H1 (cell line): ENCODE measurements around the gene NSUN4. TPM values are rescaled to one million over a fixed set of nuclear protein-coding genes. Genes with fewer than 3 reads are reported as not detected.
"Not testable (repeated sequence)": the region's sequence is repeated elsewhere in the genome, so short reads cannot be mapped to it uniquely, and the experiment has no call there.

Source experiments
- CTCF ChIA-PET: fragments of 300-600 bp; sonication (Branson Sonifier 250); formaldehyde crosslinking; loops from one replicate; lab custom pipeline; 2021; ENCODE audit not compliant: partially characterized antibody; lab: Charles Lee
- POLR2A ChIA-PET: fragments of 300-600 bp; sonication (Branson Sonifier 250); formaldehyde crosslinking; loops from one replicate; lab custom pipeline; 2021; ENCODE audit warnings: inconsistent platforms; ENCODE audit not compliant: partially characterized antibody; lab: Charles Lee
- DNase-seq, 2 experiments: peaks; one replicate each; pipeline versions ENCODE4 v3.0.0 to v3.0.0-alpha.2; 2010 to 2022; ENCODE audit warnings: low spot score in 2 of 2, low read depth in 1 of 2, mixed read lengths in 1 of 2
- FAIRE-seq: peaks from 2 replicates; lab custom pipeline; 2011; peaks lifted over from hg19 to GRCh38; lab: Jason Lieb, UNC
- H2AFZ ChIP-seq: 2 replicates; pipeline ENCODE4 v1.8.1; 2012; ENCODE audit warnings: low read length, inconsistent platforms
- H2AK5ac ChIP-seq: 2 replicates; pipeline ENCODE4 v1.6.1; 2013; ENCODE audit warnings: low read depth, low read length
- H2BK120ac ChIP-seq: replicated peaks from 2 replicates; pipeline ENCODE3; 2013; ENCODE audit warnings: low read depth, low read length, inconsistent platforms
- H2BK12ac ChIP-seq: 2 replicates; pipeline ENCODE4 v1.6.1; 2013; ENCODE audit warnings: low read depth, low read length
- H2BK15ac ChIP-seq: 2 replicates; pipeline ENCODE4 v1.6.1; 2013; ENCODE audit warnings: low read length
- H2BK20ac ChIP-seq: 2 replicates; pipeline ENCODE4 v1.6.1; 2013; ENCODE audit warnings: low read length
- H2BK5ac ChIP-seq: 2 replicates; pipeline ENCODE4 v1.6.1; 2013; ENCODE audit warnings: low read depth, low read length
- H3K14ac ChIP-seq: 2 replicates; pipeline ENCODE4 v1.6.1; 2013; ENCODE audit warnings: inconsistent platforms; ENCODE audit not compliant: insufficient read length
- H3K18ac ChIP-seq: 2 replicates; pipeline ENCODE4 v1.6.1; 2013; ENCODE audit warnings: low read length; ENCODE audit errors: extremely low read depth
- H3K23ac ChIP-seq: 2 replicates; pipeline ENCODE4 v1.6.1; 2013; ENCODE audit warnings: inconsistent platforms; ENCODE audit not compliant: insufficient read length
- H3K23me2 ChIP-seq: 2 replicates; pipeline ENCODE4 v1.6.1; 2013; ENCODE audit warnings: low read depth, low read length
- H3K27ac ChIP-seq: 2 replicates; pipeline ENCODE4 v1.6.1; 2011; ENCODE audit warnings: low read depth, low read length, inconsistent platforms
- H3K27me3 ChIP-seq, 4 experiments: replicated peaks in 1 of 4; 1 replicate in 1 of 4; 2 replicates in 3 of 4; pipeline versions ENCODE4 v1.6.1 to v1.8.1; 2011 to 2013; ENCODE audit warnings: low read length in 3 of 4, mild to moderate bottlenecking in 3 of 4, inconsistent platforms in 2 of 4, mixed read lengths in 2 of 4, moderate library complexity in 1 of 4; ENCODE audit not compliant: control insufficient read depth in 3 of 4, insufficient read depth in 3 of 4; ENCODE audit errors: extremely low read depth in 1 of 4
- H3K36me3 ChIP-seq, 4 experiments: 2 replicates each; pipeline versions ENCODE4 v1.6.1 to v1.8.1; 2011 to 2013; ENCODE audit warnings: mild to moderate bottlenecking in 4 of 4, low read length in 3 of 4, moderate library complexity in 2 of 4, control low read depth in 1 of 4, inconsistent platforms in 1 of 4; ENCODE audit not compliant: insufficient read depth in 4 of 4, control insufficient read depth in 2 of 4
- H3K4ac ChIP-seq: replicated peaks from 2 replicates; pipeline ENCODE3; 2013; ENCODE audit warnings: low read length, low read depth, mixed read lengths, inconsistent platforms; ENCODE audit not compliant: insufficient read length
- H3K4me1 ChIP-seq, 4 experiments: replicated peaks in 1 of 4; 1 replicate in 1 of 4; 2 replicates in 3 of 4; pipeline versions ENCODE4 v1.6.1 to v1.8.1; 2011 to 2013; ENCODE audit warnings: low read length in 3 of 4, inconsistent platforms in 2 of 4, mixed read lengths in 1 of 4; ENCODE audit not compliant: insufficient read depth in 4 of 4, control insufficient read depth in 3 of 4
- H3K4me2 ChIP-seq, 2 experiments: 2 replicates each; pipeline versions ENCODE4 v1.6.1 to v1.8.1; 2011 to 2013; ENCODE audit warnings: low read depth in 2 of 2, low read length in 2 of 2, control low read depth in 1 of 2, inconsistent platforms in 1 of 2, mild to moderate bottlenecking in 1 of 2; ENCODE audit not compliant: insufficient read depth in 1 of 2
- H3K4me3 ChIP-seq, 4 experiments: fragments of 200-600, 300-600 bp in 1 of 4; sonication (generic), shearing (Covaris generic), sonication (Bioruptor Twin) in 1 of 4; 2 replicates each; pipeline versions ENCODE4 v1.5.1 to v1.8.1; 2011 to 2016; ENCODE audit warnings: low read length in 4 of 4, low read depth in 3 of 4, control low read depth in 2 of 4, inconsistent platforms in 2 of 4, mild to moderate bottlenecking in 2 of 4, mixed read lengths in 1 of 4, moderate library complexity in 1 of 4; ENCODE audit not compliant: insufficient read depth in 2 of 4; ENCODE audit errors: extremely low read depth in 1 of 4
- H3K56ac ChIP-seq: replicated peaks from 2 replicates; pipeline ENCODE3; 2013; ENCODE audit warnings: low read depth, mild to moderate bottlenecking, mixed read lengths, low read length, inconsistent platforms; ENCODE audit not compliant: insufficient read length
- H3K79me1 ChIP-seq: 2 replicates; pipeline ENCODE4 v1.6.1; 2013; ENCODE audit warnings: low read depth, low read length, control low read depth
- H3K79me2 ChIP-seq, 2 experiments: 2 replicates each; pipeline versions ENCODE4 v1.6.1 to v1.8.1; 2012 to 2013; ENCODE audit warnings: low read length in 2 of 2, mild to moderate bottlenecking in 2 of 2, inconsistent platforms in 1 of 2; ENCODE audit not compliant: insufficient read depth in 2 of 2, control insufficient read depth in 1 of 2
- H3K9ac ChIP-seq, 4 experiments: replicated peaks in 1 of 4; 1 replicate in 1 of 4; 2 replicates in 3 of 4; pipeline versions ENCODE4 v1.6.1 to v1.8.1; 2011 to 2013; ENCODE audit warnings: low read depth in 3 of 4, low read length in 3 of 4, control low read depth in 2 of 4, mild to moderate bottlenecking in 2 of 4, moderate library complexity in 2 of 4, inconsistent platforms in 1 of 4; ENCODE audit errors: extremely low read depth in 1 of 4
- H3K9me3 ChIP-seq, 2 experiments: 2 replicates each; pipeline versions ENCODE4 v1.6.1 to v1.8.1; 2012 to 2013; ENCODE audit warnings: mild to moderate bottlenecking in 2 of 2, moderate library complexity in 2 of 2, control low read depth in 1 of 2, inconsistent platforms in 1 of 2, low read depth in 1 of 2, low read length in 1 of 2, mixed read lengths in 1 of 2; ENCODE audit not compliant: insufficient read depth in 2 of 2
- H4K20me1 ChIP-seq, 2 experiments: replicated peaks in 1 of 2; 2 replicates each; pipeline versions ENCODE3 to v1.8.1; 2011 to 2013; ENCODE audit warnings: inconsistent platforms in 2 of 2, low read length in 2 of 2, mild to moderate bottlenecking in 1 of 2; ENCODE audit not compliant: insufficient read depth in 2 of 2, control insufficient read depth in 1 of 2
- H4K5ac ChIP-seq: 2 replicates; pipeline ENCODE4 v1.6.1; 2013; ENCODE audit warnings: low read length, low read depth, mixed read lengths, inconsistent platforms; ENCODE audit not compliant: insufficient read length
- H4K8ac ChIP-seq: 2 replicates; pipeline ENCODE4 v1.8.0; 2013; ENCODE audit warnings: mild to moderate bottlenecking, moderate library complexity, low read length, inconsistent platforms; ENCODE audit not compliant: insufficient read depth; ENCODE audit errors: extremely low read depth
- H4K91ac ChIP-seq: replicated peaks from 2 replicates; pipeline ENCODE3; 2013; ENCODE audit warnings: low read length, mixed read lengths, inconsistent platforms; ENCODE audit not compliant: insufficient read length
- WGBS, 2 experiments: shearing (Covaris generic) in 1 of 2; methylation state at CpG; one replicate each; pipeline versions ENCODE4 v1.1.6 to v1.1.7; 2013 to 2015; ENCODE audit warnings: low lambda C conversion rate in 2 of 2, mixed read lengths in 2 of 2, inconsistent platforms in 1 of 2, low coverage in 1 of 2, missing lambda C conversion rate in 1 of 2; ENCODE audit not compliant: insufficient replicate concordance in 2 of 2, insufficient coverage in 1 of 2, insufficient read length in 1 of 2; ENCODE audit errors: extremely low coverage in 1 of 2, missing lambda C conversion rate in 1 of 2; 5-methylcytosine and 5-hydroxymethylcytosine counted together
- polyA plus RNA-seq, 7 experiments: library from polyadenylated mRNA; depleted of rRNA in 3 of 7; stranded (reverse) in 5 of 7; unstranded in 2 of 7; fragments of >200 nt in 5 of 7; fragments of 200-250 nt in 2 of 7; gene quantifications; 1 replicate in 5 of 7; 2 replicates in 1 of 7; 4 replicates in 1 of 7; pipeline versions ENCODE4 v1.2.1 to v1.2.3, GENCODE V29; 2011 to 2013; ENCODE audit warnings: missing spikeins in 2 of 7, mixed read lengths in 2 of 7
- total RNA-seq: library from RNA; stranded (reverse); fragmentation: NEBNext Ultra II Directional; extraction: Animal tissue kit (Norgen Biotek cat#: 25700); gene quantifications from 2 replicates; pipeline ENCODE4 v1.2.1, GENCODE V29; 2021

NSUN4 gene
- total and polyA plus RNA-seq, 2 of the 8 experiments (the other 6 are each of a cell fraction or from before 2014, with no cell fraction given), result 9.7 to 15.7 TPM

DNA sequence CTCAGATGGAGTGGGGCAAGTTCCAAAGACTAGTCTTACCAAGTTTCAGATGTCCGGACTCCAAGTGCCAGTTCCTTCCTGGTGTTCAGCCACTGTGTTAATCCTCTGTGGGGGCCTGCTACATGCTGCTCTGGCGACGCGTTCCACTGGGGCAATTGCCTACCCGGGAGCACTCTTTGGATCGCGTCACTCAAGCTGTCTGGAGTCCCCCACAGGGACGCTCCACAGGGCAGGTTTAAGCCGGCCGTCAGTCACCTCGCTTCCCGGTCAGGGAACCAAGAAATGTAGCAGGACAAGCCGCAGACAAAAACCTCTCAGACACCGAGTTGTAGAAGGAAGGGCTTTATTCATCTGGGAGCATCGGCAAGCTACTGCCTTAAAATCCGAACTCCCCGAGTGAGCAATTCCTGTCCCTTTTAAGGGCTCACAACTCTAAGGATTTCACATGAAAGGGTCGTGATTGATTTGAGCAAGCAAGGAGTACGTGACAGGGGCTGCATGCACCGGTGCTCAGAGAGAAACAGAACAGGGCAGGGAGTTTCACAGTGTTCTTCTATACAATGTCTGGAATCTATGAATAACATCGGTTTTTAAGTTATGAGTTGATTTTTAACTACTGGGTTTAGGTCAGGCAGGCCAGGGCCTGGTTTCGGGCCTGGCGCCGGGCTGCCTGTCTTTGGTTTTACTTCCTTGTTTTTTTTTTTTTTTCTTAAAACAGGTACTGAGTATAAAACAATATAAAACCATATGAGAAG is 8.6 kb upstream of the NSUN4 start:
- DNase-seq, H4K5ac ChIP-seq, H4K8ac ChIP-seq, H2AFZ ChIP-seq, H3K27me3 ChIP-seq, H2BK15ac ChIP-seq, H4K91ac ChIP-seq, H2BK5ac ChIP-seq, H2BK12ac ChIP-seq, H3K27ac ChIP-seq, H2AK5ac ChIP-seq, H3K23ac ChIP-seq, H3K79me2 ChIP-seq, H2BK120ac ChIP-seq, H3K9me3 ChIP-seq, H2BK20ac ChIP-seq, H3K9ac ChIP-seq, H3K18ac ChIP-seq, H3K14ac ChIP-seq, H3K79me1 ChIP-seq, H3K56ac ChIP-seq, H3K4ac ChIP-seq, FAIRE-seq, H3K4me2 ChIP-seq, H4K20me1 ChIP-seq, H3K4me1 ChIP-seq, H3K4me3 ChIP-seq, H3K36me3 ChIP-seq, H3K23me2 ChIP-seq: not testable (repeated sequence)
- CTCF ChIA-PET, result interaction anchor here (0.6 to 2.0 kb wide), 4 partner anchors 8 to 1462 kb away, joined by 3 to 6 read pairs (median 3); no protein-coding TSS in a partner anchor
- POLR2A ChIA-PET, result interaction anchor here (1.2 to 2.6 kb wide), 4 partner anchors 15 to 24 kb away, joined by 3 to 20 read pairs (median 10); no protein-coding TSS in a partner anchor
- 91% methylated on average over 24 of the region's 24 CpGs; no CpG with 5 or more reads in 1 of the 2 experiments for WGBS, 2 experiments
